DOHH2 (cell line): Measurements from ENCODE around the gene TMEM94.

Experiments used
- EZH2phosphoT487 ChIP-seq: fragments of 200-600 bp; sonication (generic); IDR thresholded peaks from 2 replicates; pipeline ENCODE4 v1.6.1; 2017; ENCODE audit warnings: borderline replicate concordance, mild to moderate bottlenecking, antibody characterized with exemption, low read length, moderate library complexity, mixed read lengths
- TF ChIP-seq, protein P1 (sequence below): fragments of 200-600 bp; sonication (generic); IDR thresholded peaks from one replicate; pipeline ENCODE4 v1.5.1; 2014; ENCODE audit warnings: antibody characterized with exemption, mild to moderate bottlenecking, low read depth, low read length; ENCODE audit not compliant: poor library complexity, severe bottlenecking

GRCh38 chr17:75457047-75457654, 716 bp downstream of the TMEM94 start:
- TF ChIP-seq, protein P1, sequence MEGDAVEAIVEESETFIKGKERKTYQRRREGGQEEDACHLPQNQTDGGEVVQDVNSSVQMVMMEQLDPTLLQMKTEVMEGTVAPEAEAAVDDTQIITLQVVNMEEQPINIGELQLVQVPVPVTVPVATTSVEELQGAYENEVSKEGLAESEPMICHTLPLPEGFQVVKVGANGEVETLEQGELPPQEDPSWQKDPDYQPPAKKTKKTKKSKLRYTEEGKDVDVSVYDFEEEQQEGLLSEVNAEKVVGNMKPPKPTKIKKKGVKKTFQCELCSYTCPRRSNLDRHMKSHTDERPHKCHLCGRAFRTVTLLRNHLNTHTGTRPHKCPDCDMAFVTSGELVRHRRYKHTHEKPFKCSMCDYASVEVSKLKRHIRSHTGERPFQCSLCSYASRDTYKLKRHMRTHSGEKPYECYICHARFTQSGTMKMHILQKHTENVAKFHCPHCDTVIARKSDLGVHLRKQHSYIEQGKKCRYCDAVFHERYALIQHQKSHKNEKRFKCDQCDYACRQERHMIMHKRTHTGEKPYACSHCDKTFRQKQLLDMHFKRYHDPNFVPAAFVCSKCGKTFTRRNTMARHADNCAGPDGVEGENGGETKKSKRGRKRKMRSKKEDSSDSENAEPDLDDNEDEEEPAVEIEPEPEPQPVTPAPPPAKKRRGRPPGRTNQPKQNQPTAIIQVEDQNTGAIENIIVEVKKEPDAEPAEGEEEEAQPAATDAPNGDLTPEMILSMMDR, result peak; percentile 10
- no peak for TF ChIP-seq EZH2phosphoT487
